A549 treated with AZD9567 at 1 μM for 4 hours (cell line): Measurements from ENCODE around the gene SEMG1. TPM values are rescaled to one million over a fixed set of nuclear protein-coding genes. Genes with fewer than 3 reads are reported as not detected.

Experiments
- total RNA-seq: library from RNA; stranded (reverse); fragments of 200-300 nt; extraction: Qiagen RNA extraction; gene quantifications from 5 replicates; pipeline ENCODE4 v1.2.3, GENCODE V29; 2022; ENCODE audit not compliant: insufficient read depth

Gene SEMG1
- total RNA-seq, result not detected in 5 replicates

DNA sequence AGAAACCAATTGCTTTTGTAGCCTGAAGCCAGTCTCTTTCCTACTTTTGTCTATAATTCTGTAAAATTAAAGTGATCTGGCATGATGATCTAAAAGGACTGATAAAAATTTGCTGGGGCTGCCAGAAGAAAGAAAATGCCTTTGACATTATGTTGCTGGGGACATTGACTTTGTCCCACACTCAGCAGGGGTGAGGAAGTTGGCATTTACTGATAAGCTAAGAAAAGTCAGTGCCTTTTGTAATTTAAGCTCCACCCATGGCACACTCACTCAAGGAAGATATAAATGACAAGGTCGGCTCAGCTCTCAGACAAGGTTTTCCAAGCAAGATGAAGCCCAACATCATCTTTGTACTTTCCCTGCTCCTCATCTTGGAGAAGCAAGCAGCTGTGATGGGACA lies at the start of gene SEMG1:
Gene SEMG1, plus strand, starts transcription at position 309 of the 400 bp plus-strand sequence. Its CDS starts 21 bp downstream, at position 330.

GRCh38 chr20:45174434-45175364 lies 32.1 kb upstream of the SEMG1 start, which contains the start of gene PI3:
PI3 (plus strand) TSS chr20:45174902; CDS start chr20:45174923, 21 bp downstream.

GRCh38 chr20:45221076-45221475 lies 14.2 kb downstream of the SEMG1 start, which contains the start of gene SEMG2:
SEMG2 (plus strand) TSS chr20:45221373; CDS start chr20:45221390, 17 bp downstream.

DNA sequence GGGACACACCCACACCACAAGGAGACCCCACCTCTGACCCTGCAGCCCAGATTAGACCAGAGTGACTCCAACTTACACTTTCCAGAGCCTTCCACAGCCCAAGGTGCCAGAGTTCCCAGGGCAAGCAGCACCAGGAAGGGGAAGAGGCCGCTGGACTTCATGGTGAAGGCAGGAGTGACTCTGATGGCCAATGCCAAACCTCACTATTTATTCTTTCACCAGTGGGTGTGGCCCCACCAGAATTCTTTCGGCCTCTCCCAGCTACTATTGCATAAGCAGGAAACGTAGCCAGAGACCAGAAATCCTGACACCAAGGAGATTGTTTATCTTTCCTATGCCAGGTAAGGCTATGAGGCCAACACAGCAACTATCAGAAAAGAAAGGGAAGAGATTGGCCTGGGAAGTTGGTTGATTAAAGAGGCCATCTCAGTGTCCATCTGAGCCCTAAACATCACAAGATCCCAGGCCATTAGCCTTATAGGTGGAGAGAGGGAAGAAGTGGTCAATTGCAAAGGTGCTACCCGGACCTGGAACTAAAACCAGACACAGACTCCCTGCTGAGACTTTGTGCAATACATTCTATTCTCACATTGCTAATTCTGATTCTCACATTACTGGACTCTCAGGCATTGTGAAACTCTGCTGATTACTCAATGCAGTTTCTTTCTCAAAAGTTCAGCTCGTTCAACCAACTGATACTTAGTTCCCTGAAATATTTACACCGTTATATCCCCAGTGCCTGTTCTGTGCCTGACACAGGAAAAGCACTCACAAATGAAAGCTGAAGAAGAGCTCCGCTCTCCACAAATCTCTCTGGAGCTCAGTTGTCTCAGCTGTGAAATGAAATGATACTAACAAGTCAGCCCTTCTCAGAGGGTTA lies 47.8 kb downstream of the SEMG1 start, which contains the start of gene SLPI:
Gene SLPI, minus strand, starts transcription at position 182 of the 880 bp plus-strand sequence. Its CDS starts 21 bp downstream, at position 161.

Other genes with a start within 250 kb of the SEMG1 start
- 39.4 to 46.1 TPM (median 40.5 TPM) in 5 replicates for gene TOMM34, start 246.6 kb upstream of the SEMG1 start, total RNA-seq
- 13.6 to 16.4 TPM (median 14.6 TPM) in 5 replicates for gene STK4, start 240.5 kb upstream of the SEMG1 start, total RNA-seq
- 0.01 TPM in 1 of 5 replicates, not detected in the others for gene KCNS1, start 105.9 kb upstream of the SEMG1 start, total RNA-seq
- not detected in 5 replicates for gene WFDC5, start 91.9 kb upstream of the SEMG1 start, total RNA-seq
- gene WFDC12, start 82.6 kb upstream of the SEMG1 start, total RNA-seq, result not detected in 5 replicates
- gene PI3, start 32.1 kb upstream of the SEMG1 start, total RNA-seq, result 1.8 to 3.8 TPM (median 2.3 TPM) in 4 of 5 replicates, not detected in the other
- gene SEMG2, start 14.3 kb downstream of the SEMG1 start, total RNA-seq, result not detected in 5 replicates
- 8.8 to 15.1 TPM (median 14.7 TPM) in 5 replicates for gene SLPI, start 47.5 kb downstream of the SEMG1 start, total RNA-seq
- not detected in 5 replicates for gene RBPJL, start 99.8 kb downstream of the SEMG1 start, total RNA-seq
- gene MATN4, start 101.3 kb downstream of the SEMG1 start, total RNA-seq, result 0.12 to 0.21 TPM (median 0.14 TPM) in 4 of 5 replicates, not detected in the other
- 94.1 to 126 TPM (median 107 TPM) in 5 replicates for gene SDC4, start 141.4 kb downstream of the SEMG1 start, total RNA-seq
- gene SYS1, start 156.1 kb downstream of the SEMG1 start, total RNA-seq, result 29.3 to 33.6 TPM (median 30.5 TPM) in 5 replicates
- not detected in 5 replicates for gene TP53TG5, start 171.3 kb downstream of the SEMG1 start, total RNA-seq
- gene DBNDD2, start 201.3 kb downstream of the SEMG1 start, total RNA-seq, result 17.7 to 23.7 TPM (median 22.0 TPM) in 5 replicates
- gene PIGT, start 209.1 kb downstream of the SEMG1 start, total RNA-seq, result 94.3 to 119 TPM (median 99.0 TPM) in 5 replicates